H9 (cell line): Measurements from ENCODE around the gene JAML. TPM values are rescaled to one million over a fixed set of nuclear protein-coding genes. Genes with fewer than 3 reads are reported as not detected.

Experiments
- DNase-seq: peaks from one replicate; pipeline ENCODE4 v3.0.0-alpha.2; 2017
- H2AFZ ChIP-seq: one replicate; pipeline ENCODE4 v1.6.1; 2013; ENCODE audit warnings: mild to moderate bottlenecking, low read length, control low read depth, moderate library complexity
- H2AK5ac ChIP-seq: 2 replicates; pipeline ENCODE4 v1.6.1; 2013; ENCODE audit warnings: low read length, control low read depth, mixed read lengths; ENCODE audit not compliant: insufficient read length
- H2BK120ac ChIP-seq: one replicate; pipeline ENCODE4 v1.6.1; 2013; ENCODE audit warnings: low read depth, mild to moderate bottlenecking, low read length, control low read depth, inconsistent platforms; ENCODE audit not compliant: poor library complexity, severe bottlenecking
- H2BK12ac ChIP-seq: 2 replicates; pipeline ENCODE4 v1.6.1; 2013; ENCODE audit warnings: low read length, control low read depth, mixed read lengths, low read depth; ENCODE audit not compliant: insufficient read length
- H2BK15ac ChIP-seq: 2 replicates; pipeline ENCODE4 v1.6.1; 2013; ENCODE audit warnings: low read depth, low read length, control low read depth
- H2BK20ac ChIP-seq: one replicate; pipeline ENCODE4 v1.6.1; 2013; ENCODE audit warnings: low read depth, mild to moderate bottlenecking, low read length, control low read depth, inconsistent platforms; ENCODE audit not compliant: poor library complexity, severe bottlenecking
- H2BK5ac ChIP-seq: 2 replicates; pipeline ENCODE4 v1.6.1; 2013; ENCODE audit warnings: low read length, control low read depth, mixed read lengths; ENCODE audit not compliant: insufficient read length
- H3K14ac ChIP-seq: 2 replicates; pipeline ENCODE4 v1.6.1; 2013; ENCODE audit warnings: low read length, control low read depth; ENCODE audit not compliant: insufficient read depth
- H3K18ac ChIP-seq: 2 replicates; pipeline ENCODE4 v1.6.1; 2013; ENCODE audit warnings: low read depth, mild to moderate bottlenecking, mixed read lengths, low read length, control low read depth; ENCODE audit not compliant: insufficient read length
- H3K23ac ChIP-seq: 2 replicates; pipeline ENCODE4 v1.6.1; 2013; ENCODE audit warnings: low read length, control low read depth, mixed read lengths, low read depth; ENCODE audit not compliant: insufficient read length
- H3K23me2 ChIP-seq: 2 replicates; pipeline ENCODE4 v1.6.1; 2013; ENCODE audit warnings: low read depth, mild to moderate bottlenecking, mixed read lengths, low read length, control low read depth; ENCODE audit not compliant: insufficient read length, poor library complexity, severe bottlenecking
- H3K27ac ChIP-seq: 2 replicates; pipeline ENCODE4 v1.5.1; 2013; ENCODE audit warnings: low read length, control low read depth, mixed read lengths, low read depth; ENCODE audit not compliant: insufficient read length
- H3K27me3 ChIP-seq: 2 replicates; pipeline ENCODE4 v1.6.1; 2013; ENCODE audit warnings: low read length, control low read depth, inconsistent platforms; ENCODE audit not compliant: insufficient read depth
- H3K4ac ChIP-seq: 2 replicates; pipeline ENCODE4 v1.6.1; 2013; ENCODE audit warnings: low read depth, mild to moderate bottlenecking, control low read depth, inconsistent platforms, low read length, moderate library complexity
- H3K4me1 ChIP-seq: 2 replicates; pipeline ENCODE4 v1.6.1; 2013; ENCODE audit warnings: low read length, control low read depth, inconsistent platforms; ENCODE audit not compliant: insufficient read depth
- H3K4me2 ChIP-seq: 2 replicates; pipeline ENCODE4 v1.6.1; 2013; ENCODE audit warnings: low read length, control low read depth, mixed read lengths; ENCODE audit not compliant: insufficient read length, insufficient read depth
- H3K56ac ChIP-seq: 2 replicates; pipeline ENCODE4 v1.6.1; 2013; ENCODE audit warnings: low read depth, mild to moderate bottlenecking, mixed read lengths, low read length, control low read depth; ENCODE audit not compliant: insufficient read length
- H3K79me1 ChIP-seq: 2 replicates; pipeline ENCODE4 v1.6.1; 2013; ENCODE audit warnings: low read depth, mild to moderate bottlenecking, moderate library complexity, low read length, control low read depth, inconsistent platforms; ENCODE audit not compliant: insufficient read depth, poor library complexity, severe bottlenecking
- H3K79me2 ChIP-seq: 2 replicates; pipeline ENCODE4 v1.6.1; 2013; ENCODE audit warnings: low read length, control low read depth, inconsistent platforms; ENCODE audit not compliant: insufficient read depth
- H3K9ac ChIP-seq: 2 replicates; pipeline ENCODE4 v1.6.1; 2013; ENCODE audit warnings: low read length, control low read depth, mixed read lengths; ENCODE audit not compliant: insufficient read length; ENCODE audit errors: extremely low read depth
- H3K9me3 ChIP-seq: one replicate; pipeline ENCODE4 v1.6.1; 2013; ENCODE audit warnings: low read depth, low read length, inconsistent platforms; ENCODE audit not compliant: control insufficient read depth
- H3T11ph ChIP-seq: one replicate; pipeline ENCODE4 v1.6.1; 2013; ENCODE audit warnings: mild to moderate bottlenecking, low read length, control low read depth, inconsistent platforms
- H4K20me1 ChIP-seq: one replicate; pipeline ENCODE4 v1.6.1; 2013; ENCODE audit not compliant: control insufficient read depth, insufficient read length, insufficient read depth
- H4K5ac ChIP-seq: 2 replicates; pipeline ENCODE4 v1.6.1; 2013; ENCODE audit warnings: low read depth, mild to moderate bottlenecking, mixed read lengths, low read length, control low read depth; ENCODE audit not compliant: insufficient read length
- H4K8ac ChIP-seq: replicated peaks from 2 replicates; pipeline ENCODE4 v1.6.1; 2013; ENCODE audit warnings: low read length, control low read depth, mixed read lengths, low read depth; ENCODE audit not compliant: insufficient read length
- H4K91ac ChIP-seq: 2 replicates; pipeline ENCODE4 v1.6.1; 2013; ENCODE audit warnings: low read depth, mild to moderate bottlenecking, moderate library complexity, mixed read lengths, low read length, control low read depth; ENCODE audit not compliant: insufficient read length
- H3K27ac Mint-ChIP-seq, 3 experiments: 2 replicates in 2 of 3; 3 replicates in 1 of 3; pipeline ENCODE4 v1.8.0; 2020 to 2021; ENCODE audit warnings: mixed read lengths in 3 of 3, mild to moderate bottlenecking in 1 of 3, moderate library complexity in 1 of 3
- H3K27me3 Mint-ChIP-seq: 2 replicates; pipeline ENCODE4 v1.8.0; 2021; ENCODE audit warnings: low read depth, mild to moderate bottlenecking, moderate library complexity, mixed read lengths
- H3K36me3 Mint-ChIP-seq, 3 experiments: 2 replicates in 2 of 3; 3 replicates in 1 of 3; pipeline ENCODE4 v1.8.0; 2020 to 2021; ENCODE audit warnings: low read depth in 3 of 3, mixed read lengths in 3 of 3; ENCODE audit not compliant: insufficient read depth in 1 of 3
- H3K4me1 Mint-ChIP-seq, 2 experiments: 2 replicates each; pipeline ENCODE4 v1.8.0; 2020; ENCODE audit warnings: mixed read lengths in 2 of 2
- H3K4me3 Mint-ChIP-seq, 2 experiments: 2 replicates in 1 of 2; 3 replicates in 1 of 2; pipeline ENCODE4 v1.8.0; 2020 to 2021; ENCODE audit warnings: mild to moderate bottlenecking in 2 of 2, mixed read lengths in 2 of 2, moderate library complexity in 1 of 2
- H3K9me3 Mint-ChIP-seq, 2 experiments: 2 replicates in 1 of 2; 3 replicates in 1 of 2; pipeline ENCODE4 v1.8.0; 2020; ENCODE audit warnings: mild to moderate bottlenecking in 2 of 2, mixed read lengths in 2 of 2, moderate library complexity in 1 of 2
- WGBS: extraction: QIAGEN DNeasy Blood & Tissue Kit; methylation state at CpG from one replicate; pipeline ENCODE4 v1.1.7; 2013; ENCODE audit warnings: missing lambda C conversion rate, low lambda C conversion rate, mixed read lengths; ENCODE audit not compliant: insufficient read length; ENCODE audit errors: extremely low coverage; 5-methylcytosine and 5-hydroxymethylcytosine counted together
- total RNA-seq: library from RNA; stranded (reverse); gene quantifications from 2 replicates; pipeline ENCODE4 v1.2.1, GENCODE V29; 2021
- TF ChIP-seq, protein P1 (sequence below): fragments of 200-600 bp; sonication (generic); conservative IDR thresholded peaks from 3 replicates; pipeline ENCODE4 v1.8.0; 2021; ENCODE audit warnings: antibody characterized with exemption, mild to moderate bottlenecking

JAML gene
- total RNA-seq, 1 experiment from 2014 or later, result 0.48 TPM

DNA sequence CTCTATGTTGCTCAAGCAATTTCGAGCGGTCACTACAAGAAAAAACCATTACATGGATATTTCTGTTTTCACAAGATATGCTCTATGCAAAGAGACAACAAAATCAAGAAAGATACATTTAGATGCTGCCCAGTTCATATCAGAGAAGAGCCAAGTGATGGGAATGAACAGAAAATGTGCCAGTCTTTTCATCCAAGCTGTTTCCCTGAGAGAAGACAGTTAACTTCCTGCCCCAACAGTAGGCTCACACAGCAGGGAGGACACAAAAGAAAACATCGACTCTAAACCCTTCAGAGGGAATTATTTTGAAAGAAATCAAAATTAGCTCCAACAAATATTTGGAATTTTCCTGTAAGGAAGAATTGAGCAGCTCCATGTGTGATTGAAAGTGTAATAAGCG, 11.6 kb downstream of the JAML start:
- Histone ChIP-seq H3K4me1 (peaks cover 27% of the 10 kb centered on the region), H2AK5ac (no peak overlapping the region), H4K20me1 (no peaks in the 10 kb centered on the region), H3K23ac (no peak overlapping the region), H3K9me3 (no peaks in the 10 kb centered on the region), H2BK15ac (0 out of 2 replicates have a peak overlapping the region, but pooled peaks have one; percentile 86), H3K18ac (no peak overlapping the region), H2BK120ac (no peak overlapping the region), H3K23me2 (no peaks in the 10 kb centered on the region), H3K56ac (no peak overlapping the region), H3K9ac (no peak overlapping the region), H3K4me2 (no peak overlapping the region), H3K27ac (no peak overlapping the region), H3K4ac (no peak overlapping the region), H4K5ac (no peak overlapping the region), H3K79me1 (no peaks in the 10 kb centered on the region), H3K14ac (no peak overlapping the region), H2AFZ (no peak overlapping the region), H2BK12ac (no peak overlapping the region), H2BK20ac (no peak overlapping the region), H3K27me3 (no peaks in the 10 kb centered on the region), H2BK5ac (no peak overlapping the region), H3K79me2 (no peaks in the 10 kb centered on the region), H4K91ac (no peak overlapping the region), H3T11ph (no peak overlapping the region), H4K8ac (no peak overlapping the region)
- Mint-ChIP-seq H3K4me3 (peak overlapping the region in 1 of 2 experiments; percentile 19; a peak in 1 of 5 replicates), H3K4me1 (peaks cover 48 to 49% of the 10 kb centered on the region in 2 experiments), H3K27me3 (peaks cover 1% of the 10 kb centered on the region; the same call in 1 of the 2 replicates), H3K36me3 (peaks cover 0 to 14% (median 0%) of the 10 kb centered on the region in 3 experiments; a peak in 3 of 7 replicates), H3K9me3 (peaks cover 0 to 6% of the 10 kb centered on the region in 2 experiments; a peak in 3 of 5 replicates), H3K27ac (peak overlapping the region; percentile 8 to 59 (median 50); a peak in 3 of 7 replicates)
- TF ChIP-seq, protein P1, sequence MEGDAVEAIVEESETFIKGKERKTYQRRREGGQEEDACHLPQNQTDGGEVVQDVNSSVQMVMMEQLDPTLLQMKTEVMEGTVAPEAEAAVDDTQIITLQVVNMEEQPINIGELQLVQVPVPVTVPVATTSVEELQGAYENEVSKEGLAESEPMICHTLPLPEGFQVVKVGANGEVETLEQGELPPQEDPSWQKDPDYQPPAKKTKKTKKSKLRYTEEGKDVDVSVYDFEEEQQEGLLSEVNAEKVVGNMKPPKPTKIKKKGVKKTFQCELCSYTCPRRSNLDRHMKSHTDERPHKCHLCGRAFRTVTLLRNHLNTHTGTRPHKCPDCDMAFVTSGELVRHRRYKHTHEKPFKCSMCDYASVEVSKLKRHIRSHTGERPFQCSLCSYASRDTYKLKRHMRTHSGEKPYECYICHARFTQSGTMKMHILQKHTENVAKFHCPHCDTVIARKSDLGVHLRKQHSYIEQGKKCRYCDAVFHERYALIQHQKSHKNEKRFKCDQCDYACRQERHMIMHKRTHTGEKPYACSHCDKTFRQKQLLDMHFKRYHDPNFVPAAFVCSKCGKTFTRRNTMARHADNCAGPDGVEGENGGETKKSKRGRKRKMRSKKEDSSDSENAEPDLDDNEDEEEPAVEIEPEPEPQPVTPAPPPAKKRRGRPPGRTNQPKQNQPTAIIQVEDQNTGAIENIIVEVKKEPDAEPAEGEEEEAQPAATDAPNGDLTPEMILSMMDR, result no peak
- WGBS, result no CpG with 5 or more reads among the region's 4 CpGs
- no peak for DNase-seq
